DND-41 (cell line): ENCODE results near the gene ACTL8.

ENCODE experiments used
- ATAC-seq: fragments of 200-7000 bp; cut with Tn5 transposase; 3 replicates; pipeline ENCODE4 v1.9.1; 2021; ENCODE audit warnings: low read depth; ENCODE audit not compliant: insufficient read depth
- DNase-seq: peaks from one replicate; pipeline ENCODE4 v3.0.0-alpha.2; 2020
- H2AFZ ChIP-seq: 2 replicates; pipeline ENCODE4 v1.6.0; 2012; ENCODE audit warnings: low read depth, low read length
- H3K27ac ChIP-seq: 2 replicates; pipeline ENCODE4 v1.5.1; 2012; ENCODE audit warnings: low read length, inconsistent platforms
- H3K27me3 ChIP-seq: fragments of 200-600 bp; sonication (generic); 2 replicates; pipeline ENCODE4 v1.6.0; 2012; ENCODE audit warnings: low read length, mild to moderate bottlenecking, inconsistent platforms; ENCODE audit not compliant: insufficient read depth, poor library complexity
- H3K36me3 ChIP-seq: 2 replicates; pipeline ENCODE4 v1.5.1; 2012; ENCODE audit warnings: low read length, inconsistent platforms; ENCODE audit not compliant: insufficient read depth
- H3K4me1 ChIP-seq: 2 replicates; pipeline ENCODE4 v1.5.1; 2012; ENCODE audit warnings: mild to moderate bottlenecking, low read length; ENCODE audit not compliant: insufficient read depth
- H3K4me2 ChIP-seq: 2 replicates; pipeline ENCODE4 v1.6.0; 2012; ENCODE audit warnings: mild to moderate bottlenecking, moderate library complexity, low read length, inconsistent platforms; ENCODE audit not compliant: insufficient read depth
- H3K4me3 ChIP-seq, 2 experiments: fragments of 200-600 bp in 1 of 2; shearing (Covaris generic) in 1 of 2; 2 replicates each; pipeline ENCODE4 v1.5.1; 2012 to 2016; ENCODE audit warnings: inconsistent platforms in 2 of 2, low read length in 2 of 2, mild to moderate bottlenecking in 2 of 2, low read depth in 1 of 2, moderate library complexity in 1 of 2
- H3K79me2 ChIP-seq: 2 replicates; pipeline ENCODE4 v1.6.0; 2012; ENCODE audit warnings: low read length, inconsistent platforms; ENCODE audit not compliant: insufficient read depth
- H3K9ac ChIP-seq: 2 replicates; pipeline ENCODE4 v1.6.0; 2012; ENCODE audit warnings: low read depth, mild to moderate bottlenecking, inconsistent platforms, low read length, moderate library complexity
- H3K9me3 ChIP-seq: 2 replicates; pipeline ENCODE4 v1.5.1; 2012; ENCODE audit warnings: low read length, moderate library complexity, mild to moderate bottlenecking, inconsistent platforms; ENCODE audit not compliant: insufficient read depth, severe bottlenecking
- H4K20me1 ChIP-seq: 2 replicates; pipeline ENCODE4 v1.6.0; 2012; ENCODE audit warnings: low read length; ENCODE audit not compliant: insufficient read depth
- CTCF ChIP-seq: IDR thresholded peaks from 2 replicates; pipeline ENCODE4 v1.5.1; 2012; ENCODE audit warnings: borderline replicate concordance, low read length, moderate library complexity, mild to moderate bottlenecking; ENCODE audit not compliant: poor library complexity, severe bottlenecking; ENCODE audit errors: extremely low read depth
- EZH2 ChIP-seq: IDR thresholded peaks from 3 replicates; pipeline ENCODE4 v1.6.1; 2012; ENCODE audit warnings: borderline replicate concordance, low read depth, mild to moderate bottlenecking, moderate library complexity, low read length, inconsistent platforms; ENCODE audit not compliant: severe bottlenecking

ACTL8 gene

GRCh38 chr1:17774452-17774851, 19.3 kb downstream of the ACTL8 start:
- no peak overlapping the region for H3K4me3 ChIP-seq
- no peak overlapping the region for H2AFZ ChIP-seq
- H3K79me2 ChIP-seq: no peaks in the 10 kb centered on the region
- no peaks in the 10 kb centered on the region for H3K4me1 ChIP-seq
- H3K27me3 ChIP-seq: peaks cover 8% of the 10 kb centered on the region
- no peaks in the 10 kb centered on the region for H3K9me3 ChIP-seq
- ATAC-seq (no peak), DNase-seq (no peak)
- no peak for TF ChIP-seq EZH2
- no peak for TF ChIP-seq CTCF
- H3K36me3 ChIP-seq: no peaks in the 10 kb centered on the region
- no peak overlapping the region for H3K27ac ChIP-seq
- no peaks in the 10 kb centered on the region for H4K20me1 ChIP-seq
- H3K9ac ChIP-seq: no peak overlapping the region
- H3K4me2 ChIP-seq: no peak overlapping the region

GRCh38 chr1:17775796-17776195, 20.7 kb downstream of the ACTL8 start:
- ATAC-seq: no peak
- H3K27me3 ChIP-seq: no peaks in the 10 kb centered on the region

GRCh38 chr1:17776426-17776825, 21.3 kb downstream of the ACTL8 start:
- no peak for ATAC-seq

More at GRCh38 chr1:17775796-17776195, 20.7 kb downstream of the ACTL8 start:
- Histone ChIP-seq H3K79me2 (no peaks in the 10 kb centered on the region), H3K4me3 (no peak overlapping the region), H3K9me3 (no peaks in the 10 kb centered on the region), H3K36me3 (no peaks in the 10 kb centered on the region), H3K9ac (no peak overlapping the region), H3K4me2 (no peak overlapping the region), H4K20me1 (no peaks in the 10 kb centered on the region), H3K4me1 (no peaks in the 10 kb centered on the region), H2AFZ (no peak overlapping the region), H3K27ac (no peak overlapping the region)
- TF ChIP-seq EZH2 (no peak), CTCF (no peak)
- DNase-seq: no peak

More at GRCh38 chr1:17776426-17776825, 21.3 kb downstream of the ACTL8 start:
- Histone ChIP-seq H3K9me3 (no peaks in the 10 kb centered on the region), H4K20me1 (no peaks in the 10 kb centered on the region), H3K4me3 (no peak overlapping the region), H3K4me1 (no peaks in the 10 kb centered on the region), H3K79me2 (no peaks in the 10 kb centered on the region), H2AFZ (no peak overlapping the region), H3K36me3 (no peaks in the 10 kb centered on the region), H3K27ac (no peak overlapping the region), H3K4me2 (no peak overlapping the region), H3K27me3 (no peaks in the 10 kb centered on the region), H3K9ac (no peak overlapping the region)
- TF ChIP-seq CTCF (no peak), EZH2 (no peak)
- DNase-seq: no peak
